H9 (cell line): ENCODE results near the gene CLEC4G. TPM values are rescaled to one million over a fixed set of nuclear protein-coding genes. Genes with fewer than 3 reads are reported as not detected.

Experiments used
- DNase-seq: peaks from one replicate; pipeline ENCODE4 v3.0.0-alpha.2; 2017
- H2AFZ ChIP-seq: one replicate; pipeline ENCODE4 v1.6.1; 2013; ENCODE audit warnings: mild to moderate bottlenecking, low read length, control low read depth, moderate library complexity
- H2AK5ac ChIP-seq: 2 replicates; pipeline ENCODE4 v1.6.1; 2013; ENCODE audit warnings: low read length, control low read depth, mixed read lengths; ENCODE audit not compliant: insufficient read length
- H2BK120ac ChIP-seq: one replicate; pipeline ENCODE4 v1.6.1; 2013; ENCODE audit warnings: low read depth, mild to moderate bottlenecking, low read length, control low read depth, inconsistent platforms; ENCODE audit not compliant: poor library complexity, severe bottlenecking
- H2BK12ac ChIP-seq: 2 replicates; pipeline ENCODE4 v1.6.1; 2013; ENCODE audit warnings: low read length, control low read depth, mixed read lengths, low read depth; ENCODE audit not compliant: insufficient read length
- H2BK15ac ChIP-seq: 2 replicates; pipeline ENCODE4 v1.6.1; 2013; ENCODE audit warnings: low read depth, low read length, control low read depth
- H2BK20ac ChIP-seq: one replicate; pipeline ENCODE4 v1.6.1; 2013; ENCODE audit warnings: low read depth, mild to moderate bottlenecking, low read length, control low read depth, inconsistent platforms; ENCODE audit not compliant: poor library complexity, severe bottlenecking
- H2BK5ac ChIP-seq: 2 replicates; pipeline ENCODE4 v1.6.1; 2013; ENCODE audit warnings: low read length, control low read depth, mixed read lengths; ENCODE audit not compliant: insufficient read length
- H3K14ac ChIP-seq: 2 replicates; pipeline ENCODE4 v1.6.1; 2013; ENCODE audit warnings: low read length, control low read depth; ENCODE audit not compliant: insufficient read depth
- H3K18ac ChIP-seq: 2 replicates; pipeline ENCODE4 v1.6.1; 2013; ENCODE audit warnings: low read depth, mild to moderate bottlenecking, mixed read lengths, low read length, control low read depth; ENCODE audit not compliant: insufficient read length
- H3K23ac ChIP-seq: 2 replicates; pipeline ENCODE4 v1.6.1; 2013; ENCODE audit warnings: low read length, control low read depth, mixed read lengths, low read depth; ENCODE audit not compliant: insufficient read length
- H3K23me2 ChIP-seq: 2 replicates; pipeline ENCODE4 v1.6.1; 2013; ENCODE audit warnings: low read depth, mild to moderate bottlenecking, mixed read lengths, low read length, control low read depth; ENCODE audit not compliant: insufficient read length, poor library complexity, severe bottlenecking
- H3K27ac ChIP-seq: 2 replicates; pipeline ENCODE4 v1.5.1; 2013; ENCODE audit warnings: low read length, control low read depth, mixed read lengths, low read depth; ENCODE audit not compliant: insufficient read length
- H3K27me3 ChIP-seq: 2 replicates; pipeline ENCODE4 v1.6.1; 2013; ENCODE audit warnings: low read length, control low read depth, inconsistent platforms; ENCODE audit not compliant: insufficient read depth
- H3K4ac ChIP-seq: 2 replicates; pipeline ENCODE4 v1.6.1; 2013; ENCODE audit warnings: low read depth, mild to moderate bottlenecking, control low read depth, inconsistent platforms, low read length, moderate library complexity
- H3K4me1 ChIP-seq: 2 replicates; pipeline ENCODE4 v1.6.1; 2013; ENCODE audit warnings: low read length, control low read depth, inconsistent platforms; ENCODE audit not compliant: insufficient read depth
- H3K4me2 ChIP-seq: 2 replicates; pipeline ENCODE4 v1.6.1; 2013; ENCODE audit warnings: low read length, control low read depth, mixed read lengths; ENCODE audit not compliant: insufficient read length, insufficient read depth
- H3K56ac ChIP-seq: 2 replicates; pipeline ENCODE4 v1.6.1; 2013; ENCODE audit warnings: low read depth, mild to moderate bottlenecking, mixed read lengths, low read length, control low read depth; ENCODE audit not compliant: insufficient read length
- H3K79me1 ChIP-seq: 2 replicates; pipeline ENCODE4 v1.6.1; 2013; ENCODE audit warnings: low read depth, mild to moderate bottlenecking, moderate library complexity, low read length, control low read depth, inconsistent platforms; ENCODE audit not compliant: insufficient read depth, poor library complexity, severe bottlenecking
- H3K79me2 ChIP-seq: 2 replicates; pipeline ENCODE4 v1.6.1; 2013; ENCODE audit warnings: low read length, control low read depth, inconsistent platforms; ENCODE audit not compliant: insufficient read depth
- H3K9ac ChIP-seq: 2 replicates; pipeline ENCODE4 v1.6.1; 2013; ENCODE audit warnings: low read length, control low read depth, mixed read lengths; ENCODE audit not compliant: insufficient read length; ENCODE audit errors: extremely low read depth
- H3K9me3 ChIP-seq: one replicate; pipeline ENCODE4 v1.6.1; 2013; ENCODE audit warnings: low read depth, low read length, inconsistent platforms; ENCODE audit not compliant: control insufficient read depth
- H3T11ph ChIP-seq: one replicate; pipeline ENCODE4 v1.6.1; 2013; ENCODE audit warnings: mild to moderate bottlenecking, low read length, control low read depth, inconsistent platforms
- H4K20me1 ChIP-seq: one replicate; pipeline ENCODE4 v1.6.1; 2013; ENCODE audit not compliant: control insufficient read depth, insufficient read length, insufficient read depth
- H4K5ac ChIP-seq: 2 replicates; pipeline ENCODE4 v1.6.1; 2013; ENCODE audit warnings: low read depth, mild to moderate bottlenecking, mixed read lengths, low read length, control low read depth; ENCODE audit not compliant: insufficient read length
- H4K8ac ChIP-seq: replicated peaks from 2 replicates; pipeline ENCODE4 v1.6.1; 2013; ENCODE audit warnings: low read length, control low read depth, mixed read lengths, low read depth; ENCODE audit not compliant: insufficient read length
- H4K91ac ChIP-seq: 2 replicates; pipeline ENCODE4 v1.6.1; 2013; ENCODE audit warnings: low read depth, mild to moderate bottlenecking, moderate library complexity, mixed read lengths, low read length, control low read depth; ENCODE audit not compliant: insufficient read length
- H3K27ac Mint-ChIP-seq, 3 experiments: 2 replicates in 2 of 3; 3 replicates in 1 of 3; pipeline ENCODE4 v1.8.0; 2020 to 2021; ENCODE audit warnings: mixed read lengths in 3 of 3, mild to moderate bottlenecking in 1 of 3, moderate library complexity in 1 of 3
- H3K27me3 Mint-ChIP-seq: 2 replicates; pipeline ENCODE4 v1.8.0; 2021; ENCODE audit warnings: low read depth, mild to moderate bottlenecking, moderate library complexity, mixed read lengths
- H3K36me3 Mint-ChIP-seq, 3 experiments: 2 replicates in 2 of 3; 3 replicates in 1 of 3; pipeline ENCODE4 v1.8.0; 2020 to 2021; ENCODE audit warnings: low read depth in 3 of 3, mixed read lengths in 3 of 3; ENCODE audit not compliant: insufficient read depth in 1 of 3
- H3K4me1 Mint-ChIP-seq, 2 experiments: 2 replicates each; pipeline ENCODE4 v1.8.0; 2020; ENCODE audit warnings: mixed read lengths in 2 of 2
- H3K4me3 Mint-ChIP-seq, 2 experiments: 2 replicates in 1 of 2; 3 replicates in 1 of 2; pipeline ENCODE4 v1.8.0; 2020 to 2021; ENCODE audit warnings: mild to moderate bottlenecking in 2 of 2, mixed read lengths in 2 of 2, moderate library complexity in 1 of 2
- H3K9me3 Mint-ChIP-seq, 2 experiments: 2 replicates in 1 of 2; 3 replicates in 1 of 2; pipeline ENCODE4 v1.8.0; 2020; ENCODE audit warnings: mild to moderate bottlenecking in 2 of 2, mixed read lengths in 2 of 2, moderate library complexity in 1 of 2
- CTCF ChIP-seq: fragments of 200-600 bp; sonication (generic); conservative IDR thresholded peaks from 3 replicates; pipeline ENCODE4 v1.8.0; 2021; ENCODE audit warnings: antibody characterized with exemption, mild to moderate bottlenecking
- WGBS: extraction: QIAGEN DNeasy Blood & Tissue Kit; methylation state at CpG from one replicate; pipeline ENCODE4 v1.1.7; 2013; ENCODE audit warnings: missing lambda C conversion rate, low lambda C conversion rate, mixed read lengths; ENCODE audit not compliant: insufficient read length; ENCODE audit errors: extremely low coverage; 5-methylcytosine and 5-hydroxymethylcytosine counted together
- total RNA-seq: library from RNA; stranded (reverse); gene quantifications from 2 replicates; pipeline ENCODE4 v1.2.1, GENCODE V29; 2021

The CLEC4G gene
- total RNA-seq, 1 experiment from 2014 or later: not detected

GRCh38 chr19:7740682-7741054 lies 8.8 kb upstream of the CLEC4G start:
- H4K91ac ChIP-seq: no peak overlapping the region
- H3K14ac ChIP-seq: no peak overlapping the region
- Mint-ChIP-seq H3K4me3 (no peak overlapping the region), H3K27me3 (peaks cover 67% of the 10 kb centered on the region), H3K27ac (no peak overlapping the region), H3K9me3 (no peaks in the 10 kb centered on the region), H3K4me1 (peaks cover 4 to 10% of the 10 kb centered on the region in 2 experiments), H3K36me3 (no peaks in the 10 kb centered on the region; a peak in 1 of 7 replicates)
- H2AFZ ChIP-seq: no peak overlapping the region
- WGBS: no CpG with 5 or more reads among the region's 6 CpGs
- H3K27me3 ChIP-seq: no peaks in the 10 kb centered on the region
- H3K4me2 ChIP-seq: no peak overlapping the region
- H3K9me3 ChIP-seq: no peaks in the 10 kb centered on the region
- peaks cover 3% of the 10 kb centered on the region; the same call in 1 of the 2 replicates for H3K4me1 ChIP-seq
- no peak overlapping the region for H2AK5ac ChIP-seq
- no peaks in the 10 kb centered on the region for H3K23me2 ChIP-seq
- no peak overlapping the region for H2BK5ac ChIP-seq
- no peak overlapping the region for H4K8ac ChIP-seq
- no peak overlapping the region for H4K5ac ChIP-seq
- H3K79me1 ChIP-seq: no peaks in the 10 kb centered on the region
- H3T11ph ChIP-seq: no peak overlapping the region
- no peak overlapping the region for H3K56ac ChIP-seq
- no peak overlapping the region for H2BK120ac ChIP-seq
- no peaks in the 10 kb centered on the region for H4K20me1 ChIP-seq
- no peak overlapping the region for H3K9ac ChIP-seq
- no peaks in the 10 kb centered on the region for H3K79me2 ChIP-seq
- H2BK20ac ChIP-seq: no peak overlapping the region
- H2BK12ac ChIP-seq: no peak overlapping the region
- no peak for TF ChIP-seq CTCF
- H3K4ac ChIP-seq: no peak overlapping the region
- no peak overlapping the region for H2BK15ac ChIP-seq
- DNase-seq: no peak
- no peak overlapping the region for H3K23ac ChIP-seq
- H3K18ac ChIP-seq: no peak overlapping the region
- H3K27ac ChIP-seq: no peak overlapping the region
